Gastroesophageal sphincter (tissue), 3 donors: Measurements from ENCODE around the gene ATG2A.

Source experiments
- CTCF ChIP-seq, 4 experiments: fragments of 200-600 bp in 2 of 4; fragments of 450-650 bp in 2 of 4; sonication (generic) in 1 of 4; IDR thresholded peaks; one replicate each; pipeline ENCODE4 v1.5.1; 2017 to 2019; ENCODE audit warnings: antibody characterized with exemption in 4 of 4, mild to moderate bottlenecking in 2 of 4, moderate library complexity in 2 of 4
- EP300 ChIP-seq: sonication (generic); formaldehyde crosslinking; IDR thresholded peaks from one replicate; pipeline ENCODE4 v1.6.1; 2017; ENCODE audit warnings: antibody characterized with exemption, mild to moderate bottlenecking
- POLR2A ChIP-seq, 2 donors: fragments of 450-650 bp; IDR thresholded peaks; one replicate each; pipeline ENCODE4 v1.6.1; 2017; ENCODE audit warnings: antibody characterized with exemption in 2 of 2, mild to moderate bottlenecking in 2 of 2, moderate library complexity in 1 of 2
- POLR2AphosphoS5 ChIP-seq: sonication (generic); formaldehyde crosslinking; IDR thresholded peaks from one replicate; pipeline ENCODE4 v1.6.1; 2017; ENCODE audit warnings: antibody characterized with exemption

GRCh38 chr11:64900263-64900678 is 16.7 kb downstream of the ATG2A start:
- TF ChIP-seq POLR2A (IDR thresholded peaks at IDR 0.05) (no peak), EP300 (no peak), CTCF (IDR thresholded peaks at IDR 0.05) (no peak), POLR2AphosphoS5 (no peak)
